Spleen (tissue), 13 donors: Measurements from ENCODE around the gene C8A. TPM values are rescaled to one million over a fixed set of nuclear protein-coding genes. Genes with fewer than 3 reads are reported as not detected.

Experiments used
- DNase-seq: peaks from one replicate; pipeline ENCODE4 v3.0.0-alpha.2; 2020
- H3K27ac ChIP-seq, 8 donors: fragments of 200-600 bp; sonication (generic) in 7 of 8; 1 replicate in 4 of 8; 2 replicates in 4 of 8; pipeline versions ENCODE4 v1.5.0 to v1.8.0; 2016 to 2021; ENCODE audit warnings: inconsistent platforms in 4 of 8, mild to moderate bottlenecking in 4 of 8, moderate library complexity in 1 of 8
- H3K27me3 ChIP-seq, 7 donors: fragments of 200-600 bp; sonication (generic) in 6 of 7; replicated peaks in 1 of 7; 1 replicate in 4 of 7; 2 replicates in 3 of 7; pipeline versions ENCODE4 v1.5.0 to v1.8.0; 2016 to 2021; ENCODE audit warnings: inconsistent platforms in 3 of 7, mild to moderate bottlenecking in 1 of 7
- H3K36me3 ChIP-seq, 6 donors: fragments of 200-600 bp; sonication (generic) in 5 of 6; 1 replicate in 4 of 6; 2 replicates in 2 of 6; pipeline versions ENCODE4 v1.5.0 to v1.8.0; 2016 to 2021; ENCODE audit warnings: inconsistent platforms in 2 of 6
- H3K4me1 ChIP-seq, 6 donors: fragments of 200-600 bp; sonication (generic) in 5 of 6; 1 replicate in 3 of 6; 2 replicates in 3 of 6; pipeline versions ENCODE4 v1.5.0 to v1.8.0; 2016 to 2021; ENCODE audit warnings: inconsistent platforms in 3 of 6
- H3K4me3 ChIP-seq, 8 donors: fragments of 200-600 bp; sonication (generic) in 7 of 8; 1 replicate in 4 of 8; 2 replicates in 4 of 8; pipeline versions ENCODE4 v1.5.0 to v1.8.0; 2016 to 2021; ENCODE audit warnings: inconsistent platforms in 4 of 8, mild to moderate bottlenecking in 4 of 8, moderate library complexity in 2 of 8
- H3K9me3 ChIP-seq, 8 donors: fragments of 200-600 bp; sonication (generic) in 7 of 8; 1 replicate in 4 of 8; 2 replicates in 4 of 8; pipeline versions ENCODE4 v1.5.0 to v1.8.0; 2016 to 2021; ENCODE audit warnings: inconsistent platforms in 4 of 8
- CTCF ChIP-seq, 11 experiments: fragments of 200-600 bp in 7 of 11; fragments of 450-650 bp in 4 of 11; sonication (generic) in 4 of 11; IDR thresholded peaks in 8 of 11; conservative IDR thresholded peaks in 3 of 11; 1 replicate in 7 of 11; 2 replicates in 4 of 11; pipeline versions ENCODE4 v1.4.0 to v1.8.0; 2016 to 2021; ENCODE audit warnings: antibody characterized with exemption in 11 of 11, inconsistent platforms in 4 of 11, mild to moderate bottlenecking in 1 of 11
- POLR2A ChIP-seq, 3 donors: fragments of 450-650 bp; IDR thresholded peaks; one replicate each; pipeline ENCODE4 v1.5.1; 2017; ENCODE audit warnings: antibody characterized with exemption in 3 of 3, mild to moderate bottlenecking in 1 of 3
- POLR2AphosphoS5 ChIP-seq, 3 donors: sonication (generic); formaldehyde crosslinking; IDR thresholded peaks; one replicate each; pipeline ENCODE4 v1.5.1; 2017; ENCODE audit warnings: antibody characterized with exemption in 3 of 3
- WGBS, 5 donors: extraction: QIAGEN DNeasy Blood & Tissue Kit in 3 of 5; methylation state at CpG; one replicate each; pipeline versions ENCODE4 v1.1.5 to v1.1.7; 2013 to 2018; 5-methylcytosine and 5-hydroxymethylcytosine counted together
- intact Hi-C: fragments of 100-400 bp; cut with DNase I; formaldehyde crosslinking; loops from one replicate; pipeline ENCODE4 v1.15.0; 2023; ENCODE audit warnings: low total_unique reads
- long read RNA-seq, 2 donors: transcript quantifications; one replicate each; lab custom pipeline, GENCODE V29; 2026
- polyA plus RNA-seq, 3 donors: library from polyadenylated mRNA; stranded (reverse); fragments of 200-250 nt; gene quantifications; one replicate each; pipeline ENCODE4 v1.2.1, GENCODE V29; 2013
- total RNA-seq, 7 donors: library from RNA; depleted of rRNA in 3 of 7; stranded (reverse); fragments of >200 nt in 3 of 7; fragmentation: NEBNext Ultra II Directional in 4 of 7; extraction: Animal tissue kit (Norgen Biotek cat#: 25700) in 4 of 7; gene quantifications; one replicate each; pipeline versions ENCODE4 v1.1.0 to v1.2.1, GENCODE V29; 2016 to 2021
- donor health status: healthy with polysubstance abuse.
- donor health status: DM: no; HTN: no; CAD: no; lungs with moderate emphysema.
- donor health status: DM: no; HTN: no; CAD: no.
- donor health status: Bipolar disorder and iron deficiency.
- donor health status: healthy.
- donor health status: DM: no; HTN: no; CAD: no.
- donor health status: DM: yes; HTN: yes; CAD: no.

The C8A gene
- total RNA-seq (not detected), polyA plus RNA-seq (under 1 TPM in 1 of 3 donors, not detected in 2; 0.03 TPM)
- long read RNA-seq, donor 1: 0 reads
- long read RNA-seq, donor 2: 0 reads

- DNase-seq: no peak
- Histone ChIP-seq H3K27me3 (peaks cover 0 to 10% (median 0%) of the 10 kb centered on the region in 7 donors), H3K27ac (no peak within 1 kb of the TSS), H3K36me3 (no peaks in the 10 kb centered on the region), H3K4me3 (no peak within 1 kb of the TSS), H3K4me1 (no peaks in the 10 kb centered on the region), H3K9me3 (no peaks in the 10 kb centered on the region)
- intact Hi-C loops: no loop called here
- 71 to 83% (median 81%) methylated on average over 3 of the region's 3 CpGs for WGBS, 5 donors
- TF ChIP-seq POLR2A (IDR thresholded peaks at IDR 0.05) (no peak), POLR2AphosphoS5 (IDR thresholded peaks at IDR 0.05) (no peak), CTCF (IDR thresholded peaks at IDR 0.05 in 8 of 11, conservative IDR thresholded peaks at IDR 0.05 in 3 of 11) (no peak)
Observed at GRCh38 chr1:56854521-56855099, at the start of gene C8A. Gene C8A, plus strand, starts transcription at chr1:56854797. Its CDS starts 105 bp downstream, at chr1:56854902.

- no peak for DNase-seq
- H3K9me3 ChIP-seq: no peaks in the 10 kb centered on the region
- intact Hi-C loops: no loop called here
- no peak overlapping the region for H3K27ac ChIP-seq
- peaks cover 0 to 12% (median 0%) of the 10 kb centered on the region in 7 donors for H3K27me3 ChIP-seq
- H3K36me3 ChIP-seq: no peaks in the 10 kb centered on the region
- H3K4me1 ChIP-seq: no peaks in the 10 kb centered on the region
- no peak overlapping the region for H3K4me3 ChIP-seq
- 36 to 62% (median 48%) methylated on average over 3 of the region's 3 CpGs for WGBS, 5 donors
- TF ChIP-seq CTCF (IDR thresholded peaks at IDR 0.05 in 8 of 11, conservative IDR thresholded peaks at IDR 0.05 in 3 of 11): no peak
- TF ChIP-seq POLR2AphosphoS5 (IDR thresholded peaks at IDR 0.05): no peak
- TF ChIP-seq POLR2A (IDR thresholded peaks at IDR 0.05): no peak
Observed at GRCh38 chr1:56806804-56807203, 47.8 kb upstream of the C8A start.

- H3K36me3 ChIP-seq: no peaks in the 10 kb centered on the region
- no peak overlapping the region for H3K27ac ChIP-seq
- intact Hi-C loops: no loop called here
- WGBS, 5 donors: 80 to 91% (median 83%) methylated on average over 1 of the region's 1 CpG
- no peak for DNase-seq
- H3K4me3 ChIP-seq: no peak overlapping the region
- TF ChIP-seq CTCF (IDR thresholded peaks at IDR 0.05 in 8 of 11, conservative IDR thresholded peaks at IDR 0.05 in 3 of 11): no peak
- TF ChIP-seq POLR2AphosphoS5 (IDR thresholded peaks at IDR 0.05): no peak
- no peak for TF ChIP-seq POLR2A (IDR thresholded peaks at IDR 0.05)
- H3K4me1 ChIP-seq: no peaks in the 10 kb centered on the region
- H3K9me3 ChIP-seq: no peaks in the 10 kb centered on the region
- peaks cover 0 to 28% (median 0%) of the 10 kb centered on the region in 7 donors for H3K27me3 ChIP-seq
Observed at GRCh38 chr1:56808410-56808809, 46.2 kb upstream of the C8A start.

- H3K36me3 ChIP-seq: no peaks in the 10 kb centered on the region
- 37 to 75% (median 62%) methylated on average over 2 of the region's 2 CpGs for WGBS, 5 donors
- intact Hi-C loops: no loop called here
Observed at GRCh38 chr1:56811331-56811730, 43.3 kb upstream of the C8A start.

More at GRCh38 chr1:56811331-56811730, 43.3 kb upstream of the C8A start:
- DNase-seq: no peak
- H3K27me3 ChIP-seq: peaks cover 0 to 44% (median 0%) of the 10 kb centered on the region in 7 donors
- no peak for TF ChIP-seq POLR2A (IDR thresholded peaks at IDR 0.05)
- no peak for TF ChIP-seq POLR2AphosphoS5 (IDR thresholded peaks at IDR 0.05)
- no peak for TF ChIP-seq CTCF (IDR thresholded peaks at IDR 0.05 in 8 of 11, conservative IDR thresholded peaks at IDR 0.05 in 3 of 11)
- H3K4me1 ChIP-seq: no peaks in the 10 kb centered on the region
- peaks cover 0 to 12% (median 5%) of the 10 kb centered on the region in 8 donors for H3K9me3 ChIP-seq
- no peak overlapping the region for H3K27ac ChIP-seq
- no peak overlapping the region for H3K4me3 ChIP-seq
